DMS153 (cell line): ENCODE measurements around the gene LIPI.
"Not testable (repeated sequence)": the region's sequence is repeated elsewhere in the genome, so short reads cannot be mapped to it uniquely, and the experiment has no call there.

ENCODE experiments used
- DNase-seq: peaks from one replicate; lab custom pipeline; 2025; lab: John Stamatoyannopoulos, UW

Gene LIPI

GRCh38 chr21:14116080-14116481, 94.7 kb downstream of the LIPI start:
- DNase-seq: no peak

- DNase-seq: no peak
Measured at GRCh38 chr21:14115646-14116045, 95.1 kb downstream of the LIPI start.

- peak; percentile 4 for DNase-seq
Measured at GRCh38 chr21:14114251-14114650, 96.5 kb downstream of the LIPI start.

GRCh38 chr21:14104564-14104963, 106.2 kb downstream of the LIPI start:
- DNase-seq: not testable (repeated sequence)

- no peak for DNase-seq
Measured at GRCh38 chr21:14099570-14099969, 111.2 kb downstream of the LIPI start.

- DNase-seq: no peak
Measured at GRCh38 chr21:14097881-14098499, 112.8 kb downstream of the LIPI start.

GRCh38 chr21:14096577-14096976, 114.2 kb downstream of the LIPI start:
- DNase-seq: no peak

GRCh38 chr21:14096172-14096571, 114.6 kb downstream of the LIPI start:
- no peak for DNase-seq

- DNase-seq: no peak
Measured at GRCh38 chr21:14095056-14095455, 115.7 kb downstream of the LIPI start.

GRCh38 chr21:14092834-14093560, 117.8 kb downstream of the LIPI start:
- no peak for DNase-seq

- not testable (repeated sequence) for DNase-seq
Measured at GRCh38 chr21:14090184-14090583, 120.6 kb downstream of the LIPI start.

- no peak for DNase-seq
Measured at GRCh38 chr21:14088391-14088790, 122.4 kb downstream of the LIPI start.

- DNase-seq: no peak
Measured at GRCh38 chr21:14086553-14086952, 124.2 kb downstream of the LIPI start.

- DNase-seq: no peak
Measured at GRCh38 chr21:14084701-14085100, 126.1 kb downstream of the LIPI start.

GRCh38 chr21:14084068-14084501, 126.7 kb downstream of the LIPI start:
- DNase-seq: no peak

- DNase-seq: no peak
Measured at GRCh38 chr21:14080764-14081096, 130.0 kb downstream of the LIPI start.

- no peak for DNase-seq
Measured at GRCh38 chr21:14080040-14080763, 130.6 kb downstream of the LIPI start.

- no peak for DNase-seq
Measured at GRCh38 chr21:14078746-14079375, 131.9 kb downstream of the LIPI start.

- DNase-seq: no peak
Measured at GRCh38 chr21:14076143-14076806, 134.5 kb downstream of the LIPI start.

GRCh38 chr21:14075346-14076142, 135.2 kb downstream of the LIPI start:
- no peak for DNase-seq

- no peak for DNase-seq
Measured at GRCh38 chr21:14074177-14074576, 136.6 kb downstream of the LIPI start.
